ENCODE measurements around the gene DAW1.

DNA sequence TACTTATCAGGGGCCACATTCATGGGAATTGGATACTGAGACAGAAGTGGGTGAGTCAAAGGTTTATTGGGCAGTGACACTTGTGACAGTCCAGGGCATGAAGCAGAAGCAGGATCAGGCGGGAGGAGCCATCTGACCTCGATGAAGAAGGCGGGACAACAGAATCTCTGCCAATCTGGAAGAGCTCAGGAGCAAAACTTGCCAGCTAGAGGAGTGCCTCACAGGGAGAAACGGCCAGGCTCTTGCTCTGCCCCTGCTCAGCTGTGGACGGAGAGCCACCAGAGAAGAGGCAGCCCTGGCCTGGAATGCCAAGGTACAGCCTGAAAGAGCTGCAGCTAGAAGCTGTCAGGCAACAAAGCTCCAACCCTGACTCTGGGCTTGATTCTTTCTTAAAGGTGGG is 16.9 kb downstream of the DAW1 start:
- TF ChIP-seq, protein P1, sequence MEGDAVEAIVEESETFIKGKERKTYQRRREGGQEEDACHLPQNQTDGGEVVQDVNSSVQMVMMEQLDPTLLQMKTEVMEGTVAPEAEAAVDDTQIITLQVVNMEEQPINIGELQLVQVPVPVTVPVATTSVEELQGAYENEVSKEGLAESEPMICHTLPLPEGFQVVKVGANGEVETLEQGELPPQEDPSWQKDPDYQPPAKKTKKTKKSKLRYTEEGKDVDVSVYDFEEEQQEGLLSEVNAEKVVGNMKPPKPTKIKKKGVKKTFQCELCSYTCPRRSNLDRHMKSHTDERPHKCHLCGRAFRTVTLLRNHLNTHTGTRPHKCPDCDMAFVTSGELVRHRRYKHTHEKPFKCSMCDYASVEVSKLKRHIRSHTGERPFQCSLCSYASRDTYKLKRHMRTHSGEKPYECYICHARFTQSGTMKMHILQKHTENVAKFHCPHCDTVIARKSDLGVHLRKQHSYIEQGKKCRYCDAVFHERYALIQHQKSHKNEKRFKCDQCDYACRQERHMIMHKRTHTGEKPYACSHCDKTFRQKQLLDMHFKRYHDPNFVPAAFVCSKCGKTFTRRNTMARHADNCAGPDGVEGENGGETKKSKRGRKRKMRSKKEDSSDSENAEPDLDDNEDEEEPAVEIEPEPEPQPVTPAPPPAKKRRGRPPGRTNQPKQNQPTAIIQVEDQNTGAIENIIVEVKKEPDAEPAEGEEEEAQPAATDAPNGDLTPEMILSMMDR (optimal IDR thresholded peaks at IDR 0.05 in 1 of 3, IDR thresholded peaks at IDR 0.05 in 1 of 3, conservative IDR thresholded peaks at IDR 0.05 in 1 of 3; ENCODE audit: extremely low read depth in 1 of 3, insufficient read depth in 2 of 3, low read length in 3 of 3): no peak
- TF ChIP-seq EZH2 (IDR thresholded peaks at IDR 0.05; ENCODE audit: low read length): no peak

Measured in keratinocyte (primary cell).